HG02840 (cell line): ENCODE data around the gene AMN1.
"Not testable (repeated sequence)": the region's sequence is repeated elsewhere in the genome, so short reads cannot be mapped to it uniquely, and the experiment has no call there.

ENCODE experiments used
- ATAC-seq: cut with Tn5 transposase; IDR thresholded peaks from one replicate; pipeline ENCODE4 v1.9.1; 2021; ENCODE audit warnings: mild to moderate bottlenecking, moderate library complexity, moderate number of reproducible peaks; ENCODE audit not compliant: unreplicated experiment, low FRiP score

The AMN1 gene

DNA sequence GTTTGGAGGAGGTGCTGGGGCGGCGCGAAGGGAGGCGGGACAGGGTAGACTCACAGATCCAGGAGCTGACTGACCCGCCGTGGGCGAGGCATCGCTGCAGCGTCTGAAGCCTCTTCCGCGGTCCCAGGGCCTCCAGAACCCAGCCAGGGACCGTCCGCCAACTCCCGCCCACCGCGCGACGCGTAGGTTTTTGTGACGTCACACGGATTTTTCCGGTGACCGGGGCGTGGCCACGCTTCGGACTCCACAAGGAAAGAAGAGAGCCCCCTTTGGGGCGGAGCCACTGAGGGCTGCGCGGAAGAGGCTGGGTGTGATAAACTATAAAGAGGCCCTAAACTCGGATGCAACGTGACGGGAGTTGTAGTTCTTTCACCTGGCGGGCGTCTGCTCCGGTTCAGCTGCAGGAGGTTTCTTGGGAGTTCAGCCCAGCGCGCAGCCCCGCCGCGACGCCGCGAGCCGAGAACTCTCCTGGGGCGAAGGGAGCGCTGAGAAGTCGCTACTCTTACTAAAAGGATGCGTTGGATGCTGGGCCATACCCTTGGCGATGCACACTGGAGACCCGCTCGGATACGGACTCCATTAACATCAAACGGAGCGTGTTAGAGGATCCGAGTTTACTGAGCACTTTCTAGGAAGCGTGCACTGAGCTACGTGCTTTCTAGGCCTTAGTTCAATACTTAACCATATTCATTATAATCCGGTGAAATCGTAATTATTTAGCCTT is at the start of gene AMN1:
Gene AMN1, minus strand, starts transcription at position 105 of the 724 bp plus-strand sequence. Its CDS starts 13 bp downstream, at position 92.
- peak; percentile 96 for ATAC-seq

DNA sequence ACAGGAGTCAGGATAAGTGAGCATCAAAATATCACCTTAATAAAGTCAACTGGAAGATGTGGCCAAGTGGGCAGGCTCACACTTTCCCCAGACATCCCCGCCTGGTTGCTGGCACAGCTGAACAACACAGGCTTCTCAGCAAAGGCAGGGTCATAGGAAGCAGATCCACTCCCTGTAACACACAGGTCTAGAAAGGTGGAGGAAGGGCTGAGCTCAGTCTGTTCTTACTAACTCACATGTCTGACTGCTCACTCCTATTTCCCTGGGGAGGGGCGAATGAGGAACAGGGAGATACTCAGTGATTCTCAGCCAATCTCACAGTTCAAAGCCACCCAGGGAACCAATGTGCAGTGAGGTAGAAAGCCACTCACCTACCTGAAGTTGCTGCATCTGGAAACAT is 45.0 kb upstream of the AMN1 start:
- ATAC-seq = no peak

DNA sequence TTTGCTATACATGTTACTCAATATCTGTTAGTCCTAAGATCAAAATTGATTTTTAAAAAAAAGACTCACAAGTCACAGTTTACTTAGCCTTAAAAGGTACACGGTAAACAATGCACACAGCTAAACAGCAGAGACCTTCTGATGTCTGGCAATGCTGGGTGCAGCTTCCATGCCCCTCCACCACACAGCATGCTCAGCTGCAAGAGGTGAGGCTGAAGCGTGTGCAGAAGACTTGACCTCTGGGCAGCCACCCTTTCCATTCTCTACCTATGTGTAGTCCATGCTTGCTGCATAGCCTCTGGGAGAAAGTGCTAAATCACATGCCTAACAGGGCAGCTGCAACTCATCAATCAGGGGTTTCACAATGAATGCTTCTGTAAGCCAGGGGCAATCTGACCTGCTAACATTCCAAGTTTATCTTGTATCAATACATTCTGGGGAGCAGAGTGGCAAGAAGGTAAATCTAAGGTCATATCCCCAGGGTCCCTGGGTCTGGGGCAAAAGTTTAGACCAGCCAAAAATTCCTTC is 44.5 kb upstream of the AMN1 start:
- no peak for ATAC-seq

DNA sequence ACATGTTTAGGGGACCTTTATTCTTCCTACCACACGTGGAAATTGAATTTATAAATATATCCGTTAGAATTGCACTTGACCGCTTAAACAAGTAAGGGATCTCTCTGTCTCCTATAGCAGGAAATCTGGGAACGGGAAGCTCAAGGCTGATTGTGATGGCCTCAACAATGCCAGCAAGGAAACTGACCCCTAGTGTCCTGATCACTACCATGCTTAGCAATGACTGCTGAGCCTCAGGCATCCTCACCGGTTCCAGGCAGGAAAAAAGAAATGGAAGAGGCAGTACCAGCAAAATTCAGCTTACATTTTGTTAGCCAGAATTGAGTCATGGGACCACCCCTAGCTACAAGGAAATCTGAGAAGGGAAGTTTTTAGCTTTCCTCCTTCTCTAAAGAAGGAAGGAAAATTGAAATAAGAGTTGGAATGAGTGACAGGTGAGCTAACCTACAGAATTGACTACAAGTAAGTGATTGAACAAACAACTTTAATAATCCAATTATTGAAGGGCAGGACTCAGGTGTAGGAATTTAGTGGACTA is 43.9 kb upstream of the AMN1 start:
- no peak for ATAC-seq

DNA sequence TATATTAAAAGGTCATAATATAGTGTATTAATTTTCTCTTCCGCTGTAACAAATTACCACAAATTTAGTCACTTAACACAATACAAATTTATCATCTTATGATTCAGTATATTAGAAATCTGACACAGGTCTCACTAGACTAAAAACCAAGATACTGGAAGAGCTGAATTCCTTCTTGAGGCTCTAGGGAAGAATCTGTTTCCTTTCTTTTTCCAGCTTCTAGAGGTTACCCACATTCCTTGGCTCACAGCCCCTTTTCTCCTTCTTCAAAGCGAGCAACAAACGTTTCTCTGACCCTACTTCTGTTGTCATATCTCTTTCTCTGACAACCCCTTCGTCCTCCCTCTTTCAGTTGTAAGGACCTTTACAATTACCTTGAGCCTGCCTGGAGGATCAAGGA is 43.4 kb upstream of the AMN1 start:
- ATAC-seq = no peak

DNA sequence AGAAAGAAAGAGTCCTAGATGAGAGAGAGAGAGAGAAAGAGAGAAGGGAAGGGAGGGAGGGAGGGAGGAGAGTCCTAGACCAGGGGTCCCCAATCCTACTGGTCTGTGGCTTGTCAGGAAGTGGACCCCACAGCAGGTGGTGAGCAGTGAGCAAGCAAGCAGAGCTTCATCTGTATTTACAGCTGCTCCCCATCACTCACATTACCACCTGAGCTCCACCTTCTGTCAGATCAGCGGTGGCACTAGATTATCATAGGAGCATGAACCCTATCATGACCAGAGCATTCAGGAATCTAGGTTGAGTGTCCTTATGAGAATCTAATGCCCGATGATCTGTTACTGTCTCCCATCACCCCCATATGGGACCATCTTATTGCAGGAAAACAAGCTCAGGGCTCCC is 39.2 kb upstream of the AMN1 start:
- ATAC-seq = no peak

DNA sequence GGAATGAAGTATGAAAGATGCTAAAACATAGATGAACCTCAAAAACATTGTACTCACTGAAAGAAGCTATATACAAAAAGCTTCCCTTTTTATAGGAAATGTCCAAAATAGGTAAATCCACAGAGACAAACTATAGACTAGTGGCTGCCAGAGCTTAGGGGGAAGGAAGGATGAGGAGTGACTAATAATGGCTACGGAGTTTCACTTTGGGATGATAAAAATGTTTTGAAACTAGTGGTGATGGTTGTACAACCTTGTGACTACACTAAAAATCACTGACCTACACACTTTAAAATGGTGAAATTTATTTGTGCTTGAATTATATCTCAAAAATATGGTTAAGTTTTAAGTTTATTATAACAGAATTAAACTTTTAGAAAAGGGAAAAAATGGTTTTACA is 37.1 kb upstream of the AMN1 start:
- no peak for ATAC-seq

DNA sequence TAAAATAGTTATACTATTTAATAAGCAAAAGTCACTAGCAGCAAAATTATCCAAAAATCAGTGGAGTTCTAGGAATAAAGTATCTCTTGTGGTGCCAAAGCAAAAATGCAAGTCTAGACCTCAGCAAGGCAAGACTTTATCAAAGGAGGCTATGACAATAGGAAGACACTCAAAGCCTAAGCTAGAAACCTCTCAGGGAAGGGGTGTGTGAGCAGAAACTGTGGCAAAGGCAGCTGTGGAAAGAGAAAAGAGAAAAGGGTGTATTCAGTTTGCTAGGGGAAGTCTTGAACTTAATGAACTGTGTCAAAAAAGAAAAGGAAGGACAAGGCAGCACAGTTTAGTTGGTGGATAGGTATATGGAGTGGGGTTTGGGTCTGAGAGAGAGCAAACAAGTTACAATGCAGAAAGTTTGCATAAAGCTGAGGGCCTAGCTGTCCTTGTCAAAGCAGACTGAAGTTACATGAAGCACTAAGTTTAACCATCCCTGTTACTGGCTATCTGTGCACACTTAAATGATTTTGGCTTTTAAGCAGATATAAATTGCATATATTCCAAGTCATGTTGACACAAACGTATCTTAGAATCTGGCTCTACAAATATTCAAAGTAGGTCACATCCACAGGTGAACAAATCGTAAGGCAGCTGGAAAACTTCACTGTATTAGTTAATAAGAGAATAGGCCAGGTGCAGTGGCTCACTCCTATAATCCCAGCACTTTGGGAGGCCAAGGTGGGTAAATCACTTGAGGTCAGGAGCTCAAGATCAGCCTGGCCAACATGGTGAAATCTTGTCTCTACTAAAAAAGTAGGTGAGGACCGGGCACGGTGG is 31.0 kb upstream of the AMN1 start:
- ATAC-seq = no peak

DNA sequence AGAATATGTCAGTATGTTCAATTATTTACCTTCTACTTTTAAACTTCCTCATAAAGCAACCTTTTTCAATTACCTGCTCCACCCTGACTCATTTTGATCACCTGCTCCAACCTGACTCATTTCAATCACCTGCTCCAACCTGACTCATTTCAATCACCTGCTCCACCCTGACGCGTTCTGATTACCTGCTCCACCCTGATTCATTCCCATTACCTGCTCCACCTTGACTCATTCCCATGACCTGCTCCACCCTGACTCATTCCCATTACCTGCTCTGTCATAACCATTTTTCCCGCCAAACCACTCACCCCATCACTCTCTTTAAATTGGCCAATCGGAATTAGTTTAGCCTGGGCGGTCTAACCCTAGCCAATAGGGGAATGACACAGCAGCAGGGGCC is 29.5 kb upstream of the AMN1 start:
- ATAC-seq = not testable (repeated sequence)

DNA sequence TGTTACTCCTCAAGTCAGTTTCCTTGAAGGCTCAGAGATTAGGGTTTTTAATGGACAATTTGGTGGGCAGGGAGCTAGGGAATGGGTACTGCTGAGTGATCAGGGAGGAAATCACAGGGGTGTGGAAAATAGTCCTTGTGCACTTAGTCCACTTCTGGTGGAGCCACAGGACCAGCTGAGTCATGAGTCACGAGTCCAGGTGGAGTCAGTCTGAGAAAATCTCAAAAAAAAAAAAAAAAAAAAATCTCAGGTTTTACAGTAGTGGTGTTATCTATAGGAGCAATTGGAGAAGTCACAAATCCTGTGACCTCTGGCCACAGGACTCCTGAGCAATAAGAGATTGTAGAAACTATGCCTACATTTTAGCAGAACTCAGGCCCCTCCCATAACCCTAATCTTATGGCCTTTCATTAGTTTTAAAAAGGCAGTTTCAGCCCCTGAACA is 28.2 kb upstream of the AMN1 start:
- ATAC-seq = no peak

DNA sequence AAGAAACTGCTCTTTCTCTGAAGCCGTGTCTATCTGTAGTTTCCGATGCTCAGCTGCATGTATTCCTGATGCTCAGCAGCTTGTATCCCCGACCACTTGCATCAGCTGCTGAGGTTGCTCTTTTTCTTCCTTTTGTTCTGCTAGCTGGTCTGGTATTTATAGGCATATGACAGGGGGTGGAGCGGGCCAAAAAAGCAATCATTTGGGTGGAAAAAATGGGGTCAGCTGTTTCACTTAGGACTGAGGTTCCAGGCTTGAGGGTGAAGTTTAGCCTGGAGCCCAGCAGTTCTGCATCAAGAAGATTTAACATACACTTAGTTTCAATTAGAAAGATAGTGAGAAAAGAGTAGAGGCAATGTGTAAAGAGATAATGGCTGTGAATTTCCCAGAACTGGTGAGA is 23.6 kb upstream of the AMN1 start:
- ATAC-seq = no peak

DNA sequence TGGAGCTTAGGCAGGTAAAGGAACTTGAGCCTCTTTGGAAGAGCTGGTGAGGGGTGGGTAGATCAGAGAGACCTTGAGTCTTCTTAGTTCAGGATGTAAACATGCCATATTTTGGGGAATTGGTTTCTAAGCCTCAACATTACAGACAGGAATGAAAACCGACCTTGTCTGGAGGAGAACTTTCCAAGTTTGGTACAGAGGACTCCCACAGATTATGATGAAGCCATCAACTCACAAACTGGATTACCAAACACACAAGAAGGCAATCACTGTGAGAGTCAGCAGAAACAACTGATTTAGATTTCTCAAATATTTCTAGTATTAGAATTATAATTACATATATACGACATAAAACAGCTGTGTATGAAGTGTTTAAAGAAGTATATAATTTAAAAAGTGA is 22.3 kb upstream of the AMN1 start:
- ATAC-seq = no peak

DNA sequence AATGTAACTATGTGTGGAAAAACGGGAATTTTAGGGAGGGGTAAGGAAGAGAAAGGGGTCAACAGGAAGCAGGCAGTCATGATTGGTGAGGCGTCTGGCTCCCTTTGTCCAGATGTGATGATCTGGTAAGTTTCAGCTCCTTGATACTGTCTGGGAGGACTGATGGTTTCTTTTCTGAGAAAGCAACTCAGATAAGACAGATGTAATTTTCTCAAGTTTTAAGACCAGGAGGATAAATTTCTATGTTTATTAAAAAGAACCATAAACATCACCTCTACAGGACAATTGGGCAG is 21.9 kb upstream of the AMN1 start:
- no peak for ATAC-seq

DNA sequence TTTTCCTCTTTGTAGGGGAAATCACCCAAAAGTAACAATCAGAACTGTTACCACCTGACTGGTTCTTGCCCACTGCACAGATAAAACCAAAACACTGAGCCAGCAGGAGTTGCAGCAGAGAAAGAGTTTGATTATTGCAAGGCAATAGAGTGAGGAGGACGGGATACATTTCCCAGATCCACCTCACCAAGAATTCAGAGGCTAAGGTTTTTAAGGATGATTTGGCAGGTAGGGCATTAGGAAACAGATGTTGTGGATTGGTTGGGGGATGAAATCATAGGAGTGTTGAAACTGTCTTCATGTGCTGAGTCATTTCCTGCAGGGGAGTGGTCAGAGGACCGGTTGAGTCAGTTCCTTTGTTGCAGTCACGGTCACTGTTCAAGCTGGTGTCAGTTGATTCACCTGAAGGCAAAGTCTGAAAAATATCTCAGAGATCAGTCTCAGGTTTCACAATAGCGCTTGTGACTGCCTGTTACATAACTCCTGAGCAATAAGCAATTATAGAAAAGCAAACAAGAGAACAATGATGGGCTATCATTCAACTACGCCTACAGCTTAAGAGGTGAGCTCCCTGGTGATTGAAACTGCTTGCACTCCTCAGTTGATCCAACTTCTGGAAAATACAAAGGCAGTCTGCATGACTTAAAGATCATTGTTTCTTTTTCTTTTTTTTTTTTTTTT is 20.3 kb upstream of the AMN1 start:
- ATAC-seq = peak; percentile 80

DNA sequence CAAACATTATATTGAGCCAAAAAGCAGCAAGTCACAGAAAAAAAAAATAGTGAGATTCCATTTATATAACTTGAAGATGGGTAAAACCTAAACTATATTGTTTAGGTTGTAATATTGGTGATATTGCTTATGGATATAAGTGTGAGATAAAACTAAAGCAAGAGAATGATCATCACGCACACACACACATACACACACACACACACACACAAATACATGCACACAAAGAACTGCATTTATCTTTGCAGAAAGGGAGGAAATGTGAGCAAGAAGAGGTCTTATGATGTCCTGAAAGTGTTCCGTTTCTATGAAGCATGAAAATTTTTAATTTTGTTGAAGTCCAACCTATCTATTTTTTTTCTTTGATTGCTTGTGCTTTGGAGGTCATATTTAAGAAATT is 16.4 kb upstream of the AMN1 start:
- ATAC-seq = no peak

DNA sequence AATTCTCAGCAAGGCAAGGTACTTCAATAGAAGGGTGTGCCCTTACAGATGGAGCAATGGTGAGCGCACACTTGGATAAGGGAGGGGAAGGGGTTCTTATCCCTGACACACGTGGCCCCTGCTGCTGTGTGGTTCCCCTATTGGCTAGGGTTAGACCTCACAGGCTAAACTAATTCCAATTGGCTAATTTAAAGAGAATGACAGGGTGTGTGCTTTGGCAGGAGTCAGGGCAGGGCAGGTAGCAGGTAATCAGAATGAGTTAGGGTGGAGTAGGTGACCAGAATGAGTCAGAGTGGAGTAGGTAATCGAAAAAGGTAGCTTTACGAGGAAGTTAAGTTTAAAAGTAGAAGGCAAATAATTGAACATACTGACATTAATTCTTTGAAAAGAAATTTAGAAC is 15.5 kb upstream of the AMN1 start:
- not testable (repeated sequence) for ATAC-seq

DNA sequence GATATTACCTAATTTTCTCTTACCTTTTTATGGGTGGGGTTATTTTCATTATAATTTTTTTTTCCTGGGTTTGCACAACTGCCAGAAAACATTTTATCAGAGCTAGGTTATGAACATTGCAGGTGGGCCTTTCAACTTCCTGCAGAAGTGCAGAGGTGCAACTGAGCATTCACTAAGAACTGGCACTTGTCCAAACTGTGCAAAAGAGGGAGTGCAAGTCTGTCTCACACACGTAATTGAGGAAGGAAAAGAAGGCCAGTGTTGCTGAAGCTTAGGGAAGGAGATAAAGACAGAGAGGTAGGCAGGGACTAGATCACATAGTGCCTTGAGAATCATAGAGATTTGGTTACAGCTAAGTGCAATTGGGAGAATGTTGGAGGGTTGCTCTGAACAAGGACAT is 14.1 kb upstream of the AMN1 start:
- no peak for ATAC-seq

DNA sequence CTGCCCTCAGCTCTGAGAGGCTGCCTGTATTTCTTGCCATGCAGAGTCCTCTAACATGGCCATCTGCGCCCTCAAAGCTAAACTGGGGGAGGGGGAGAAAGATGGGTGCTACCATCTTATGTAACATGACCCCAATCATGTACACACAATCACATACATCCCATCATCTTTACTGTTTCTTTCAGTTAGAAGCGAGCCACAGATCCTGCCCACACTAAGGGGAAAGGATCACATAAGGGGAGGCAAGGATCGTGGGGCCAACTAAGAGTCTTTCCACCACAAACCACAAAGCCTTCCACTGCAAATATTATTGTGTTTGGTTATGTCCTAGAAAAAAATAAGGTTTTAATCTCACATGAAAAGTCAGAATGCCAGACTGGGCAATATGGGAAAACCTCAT is 11.8 kb upstream of the AMN1 start:
- no peak for ATAC-seq

DNA sequence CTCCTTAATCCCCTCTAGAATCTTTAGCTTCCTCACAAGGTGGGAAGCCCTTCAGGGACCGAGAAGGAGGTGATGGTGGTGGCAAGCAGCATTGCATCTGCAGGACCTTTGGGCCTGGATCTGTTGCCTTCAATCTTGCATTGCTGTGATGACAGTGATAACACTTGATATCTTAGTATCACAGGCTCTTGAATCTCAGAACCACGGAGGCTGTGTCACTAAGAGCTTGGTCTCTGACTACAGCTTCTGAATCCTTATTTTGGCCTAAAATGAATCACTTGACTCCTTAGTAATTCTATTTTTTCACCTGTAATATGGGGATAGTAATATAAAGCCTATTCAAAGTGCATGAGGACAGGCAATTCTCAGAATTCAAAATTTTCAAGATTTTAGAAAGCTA is 8.9 kb upstream of the AMN1 start:
- no peak for ATAC-seq

DNA sequence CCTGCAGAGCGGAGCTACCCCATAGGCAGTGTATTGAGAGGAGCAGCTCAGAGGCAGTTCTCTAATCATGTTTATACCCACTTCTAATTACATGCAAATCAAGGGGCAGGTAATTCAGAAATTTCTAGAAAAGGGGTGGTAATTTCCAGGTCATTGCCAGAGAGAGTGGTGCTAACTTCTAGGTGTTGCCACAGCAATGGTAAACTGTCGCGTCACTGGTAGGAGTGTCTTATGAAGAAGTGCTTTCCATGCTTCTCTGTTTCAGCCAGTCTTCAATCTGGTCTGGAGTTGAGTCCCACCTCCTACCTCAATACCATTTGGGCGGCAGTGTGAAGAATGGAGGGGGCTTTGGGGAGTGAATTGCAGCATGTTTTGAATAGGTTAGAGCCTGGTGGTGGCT is 8.5 kb upstream of the AMN1 start:
- ATAC-seq = no peak

DNA sequence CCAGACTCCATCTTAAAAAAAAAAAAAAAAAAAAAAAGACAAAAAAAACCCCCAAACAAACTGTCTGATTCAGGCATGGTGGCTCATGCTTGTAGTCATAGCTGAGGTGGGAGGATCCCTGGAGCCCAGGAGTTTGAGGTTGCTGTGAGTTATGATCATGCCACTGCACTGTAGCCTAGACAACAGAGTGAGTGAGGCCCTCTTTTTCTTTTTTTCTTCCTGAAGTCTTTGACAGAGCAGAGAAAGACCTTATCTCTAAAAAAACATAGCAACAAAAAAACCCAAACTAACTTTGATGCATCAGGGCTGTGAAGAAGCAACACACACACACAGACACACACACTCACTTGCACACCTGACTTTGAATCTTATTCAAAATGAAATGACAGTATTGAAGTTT is 7.7 kb upstream of the AMN1 start:
- ATAC-seq = no peak
